GM15510 (cell line): ENCODE results near the gene TXNRD3.

Experiments
- POLR2A ChIP-seq: IDR thresholded peaks from 3 replicates; pipeline ENCODE4 v1.6.1; 2011; ENCODE audit warnings: borderline replicate concordance; ENCODE audit not compliant: insufficient read length; ENCODE audit errors: extremely low read depth

The TXNRD3 gene

DNA sequence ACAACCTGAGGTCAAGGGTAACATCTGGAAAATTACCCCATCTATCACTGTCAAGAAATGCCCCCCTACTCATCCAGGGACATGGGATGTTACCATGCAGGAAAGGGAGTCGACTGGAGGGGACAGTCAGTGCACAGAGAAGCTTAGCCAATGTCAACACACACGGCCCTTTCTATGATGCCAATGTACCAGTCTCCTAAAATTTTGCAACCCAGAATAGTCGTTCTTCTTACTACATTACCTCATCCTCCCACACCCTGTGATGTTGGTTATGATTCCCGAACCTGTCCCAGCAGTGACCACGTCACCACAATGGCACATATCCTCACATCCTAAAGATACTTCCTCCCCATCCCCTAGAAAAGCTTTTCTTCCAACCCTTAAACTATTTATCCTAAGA, 20.1 kb downstream of the TXNRD3 start:
- no peak for TF ChIP-seq POLR2A

DNA sequence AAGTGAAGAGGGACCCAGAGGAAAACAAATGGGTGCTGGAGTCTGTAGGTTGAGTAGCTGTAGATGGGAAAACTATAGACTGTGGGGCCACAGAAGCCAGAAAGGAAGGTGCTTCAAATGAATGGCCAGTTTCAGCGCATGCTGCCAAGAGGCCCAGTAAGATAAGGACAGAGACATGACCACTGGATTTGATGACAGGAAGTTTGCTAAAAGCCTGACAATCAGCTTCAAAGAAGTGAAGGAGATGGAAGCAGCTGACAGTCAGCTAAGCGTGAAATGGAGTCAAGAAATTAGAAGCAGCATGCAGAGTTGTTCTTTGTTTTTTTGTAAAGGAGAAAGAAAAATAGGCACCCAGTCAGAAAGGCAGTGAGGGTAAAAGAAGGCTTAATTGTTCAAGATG, 24.9 kb downstream of the TXNRD3 start:
- no peak for TF ChIP-seq POLR2A

- no peak for TF ChIP-seq POLR2A
These were observed 32.2 kb downstream of the TXNRD3 start for GRCh38 chr3:126622694-126623093.

DNA sequence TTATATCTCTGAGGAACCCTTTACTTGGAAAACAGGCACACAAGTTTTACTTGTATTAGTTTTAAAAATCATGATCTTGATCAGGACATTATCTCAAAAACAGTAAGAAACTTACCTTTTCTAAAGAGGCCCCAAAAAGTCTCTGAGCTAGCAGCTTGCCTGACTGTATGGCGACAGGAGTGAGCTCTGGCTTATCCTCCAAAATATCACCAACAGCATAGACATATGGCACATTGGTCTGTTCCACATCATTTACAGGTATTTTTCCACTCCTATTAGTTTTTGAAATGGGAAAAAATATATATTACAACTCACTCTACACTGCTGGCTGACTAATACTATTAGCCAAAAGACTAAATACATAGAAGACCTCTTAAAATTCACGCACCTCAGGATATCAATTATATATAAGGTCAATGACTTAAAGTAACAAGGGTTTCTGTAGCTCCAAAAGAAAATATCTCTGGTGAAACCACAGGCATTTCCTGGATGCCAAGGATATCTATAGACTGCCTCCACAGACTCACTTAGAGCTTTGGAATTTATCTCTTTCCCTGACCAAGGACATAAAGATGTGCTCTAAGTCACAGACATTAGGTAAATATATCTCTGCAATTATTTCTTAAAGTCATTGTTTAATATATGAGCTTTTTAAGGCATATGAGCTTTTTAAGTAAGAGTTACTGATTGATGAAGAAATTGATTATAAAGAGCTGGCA, 33.1 kb downstream of the TXNRD3 start:
- TF ChIP-seq POLR2A, result no peak

GRCh38 chr3:126621171-126621570, 33.8 kb downstream of the TXNRD3 start:
- TF ChIP-seq POLR2A, result no peak

- TF ChIP-seq POLR2A, result no peak
These were observed 34.2 kb downstream of the TXNRD3 start for GRCh38 chr3:126620738-126621137.

DNA sequence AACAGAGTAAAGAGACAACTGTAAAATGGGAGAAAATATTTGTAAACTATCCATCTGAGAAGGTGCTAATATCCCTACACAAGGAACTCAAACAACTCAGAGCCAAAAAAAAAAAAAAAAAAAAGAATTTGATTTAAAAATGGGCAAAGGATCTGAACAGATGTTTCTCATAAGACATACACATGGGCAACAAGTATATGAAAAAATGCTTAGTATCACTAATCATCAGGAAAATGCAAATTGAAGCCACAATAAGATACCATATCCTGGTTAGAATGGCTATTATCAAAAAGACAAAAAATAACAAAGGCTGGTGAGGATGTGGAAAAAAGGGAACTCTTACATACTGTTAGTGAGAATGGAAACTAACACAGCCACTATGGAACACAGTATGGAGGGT, 36.2 kb downstream of the TXNRD3 start:
- TF ChIP-seq POLR2A, result no peak

DNA sequence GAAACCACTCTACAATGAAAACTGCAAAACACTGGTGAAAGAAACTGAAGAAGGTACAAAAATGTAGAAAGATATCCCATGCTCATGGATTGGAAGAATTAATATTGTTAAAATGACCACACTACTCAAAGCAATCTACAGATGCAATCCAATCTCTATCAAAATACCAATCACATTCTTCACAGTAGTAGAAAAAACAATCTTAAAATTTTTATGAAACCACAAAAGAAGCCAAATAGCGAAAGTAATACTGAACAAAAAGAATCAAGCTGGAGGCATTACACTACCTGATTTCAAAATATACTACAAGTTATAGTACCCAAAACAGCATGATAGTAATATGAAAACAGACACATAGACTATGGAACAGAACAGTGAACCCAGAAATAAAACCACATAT, 36.9 kb downstream of the TXNRD3 start:
- no peak for TF ChIP-seq POLR2A

GRCh38 chr3:126617571-126617970, 37.4 kb downstream of the TXNRD3 start:
- no peak for TF ChIP-seq POLR2A

- no peak for TF ChIP-seq POLR2A
These were observed 38.0 kb downstream of the TXNRD3 start for GRCh38 chr3:126616931-126617330.

DNA sequence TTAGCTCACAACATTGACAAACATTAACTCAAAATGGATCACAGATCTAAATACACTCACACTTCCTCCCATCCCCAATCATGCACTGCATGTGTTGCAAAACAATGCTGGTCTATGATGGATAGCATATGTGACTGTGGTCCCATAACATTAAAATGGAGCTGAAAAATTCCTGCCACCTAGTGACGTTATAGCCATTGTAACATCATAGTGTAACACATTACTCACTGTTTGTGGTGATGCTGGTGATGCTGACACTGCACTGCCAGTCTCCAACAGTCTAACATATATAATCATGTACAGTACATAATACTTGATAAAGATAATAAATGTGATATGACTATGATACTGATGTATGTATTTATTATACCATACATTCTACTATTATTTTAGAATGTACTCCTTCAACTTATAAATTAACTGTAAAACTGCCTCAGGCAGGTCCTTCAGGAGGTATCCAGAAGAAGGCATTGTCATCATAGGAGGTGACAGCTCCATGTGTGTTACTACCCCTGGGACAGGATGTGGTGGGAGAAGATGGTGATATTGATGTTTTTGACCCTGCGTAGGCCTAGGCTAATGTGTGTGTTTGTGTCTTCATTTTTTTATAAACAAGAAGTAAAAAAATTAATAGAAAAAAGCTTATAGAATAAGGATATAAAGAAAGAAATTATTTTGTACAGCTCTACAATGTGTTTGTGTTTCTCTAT, 41.3 kb downstream of the TXNRD3 start:
- no peak for TF ChIP-seq POLR2A

- TF ChIP-seq POLR2A, result no peak
These were observed 42.3 kb downstream of the TXNRD3 start for GRCh38 chr3:126612479-126613205.

- TF ChIP-seq POLR2A, result no peak
These were observed 45.0 kb downstream of the TXNRD3 start for GRCh38 chr3:126609909-126610308.

- no peak for TF ChIP-seq POLR2A
These were observed 47.6 kb downstream of the TXNRD3 start for GRCh38 chr3:126607214-126607908.

GRCh38 chr3:126606001-126606400, 48.9 kb downstream of the TXNRD3 start:
- TF ChIP-seq POLR2A, result no peak
